Liver (tissue), 9 donors: ENCODE measurements around the gene PROCA1. TPM values are rescaled to one million over a fixed set of nuclear protein-coding genes. Genes with fewer than 3 reads are reported as not detected.

Experiments
- DNase-seq: peaks from one replicate; pipeline ENCODE4 v3.0.0-alpha.2; 2017; ENCODE audit warnings: low spot score
- H3K27ac ChIP-seq, 2 donors: one replicate each; pipeline ENCODE4 v1.7.0; 2013; ENCODE audit warnings: inconsistent platforms in 2 of 2, low read length in 2 of 2, control low read depth in 1 of 2, low read depth in 1 of 2, mild to moderate bottlenecking in 1 of 2
- H3K27me3 ChIP-seq, 4 donors: one replicate each; pipeline versions ENCODE4 v1.6.1 to v1.7.0; 2013; ENCODE audit warnings: low read length in 3 of 4, inconsistent platforms in 1 of 4, mild to moderate bottlenecking in 1 of 4, moderate library complexity in 1 of 4; ENCODE audit not compliant: control insufficient read depth in 4 of 4, insufficient read depth in 4 of 4
- H3K36me3 ChIP-seq, 4 donors: one replicate each; pipeline versions ENCODE4 v1.6.1 to v1.7.0; 2013; ENCODE audit warnings: low read length in 3 of 4, mild to moderate bottlenecking in 3 of 4, low read depth in 1 of 4, moderate library complexity in 1 of 4; ENCODE audit not compliant: control insufficient read depth in 4 of 4, insufficient read depth in 3 of 4
- H3K4me1 ChIP-seq, 4 donors: one replicate each; pipeline versions ENCODE4 v1.6.1 to v1.7.0; 2013; ENCODE audit warnings: low read length in 3 of 4, mild to moderate bottlenecking in 3 of 4, moderate library complexity in 1 of 4; ENCODE audit not compliant: control insufficient read depth in 4 of 4, insufficient read depth in 4 of 4
- H3K4me3 ChIP-seq, 3 donors: one replicate each; pipeline versions ENCODE4 v1.6.1 to v1.7.0; 2013; ENCODE audit warnings: low read length in 3 of 3, control low read depth in 1 of 3, low read depth in 1 of 3, mild to moderate bottlenecking in 1 of 3
- H3K9ac ChIP-seq, 2 donors: one replicate each; pipeline ENCODE4 v1.7.0; 2013; ENCODE audit warnings: low read length in 2 of 2, mild to moderate bottlenecking in 2 of 2, moderate library complexity in 2 of 2, control low read depth in 1 of 2, low read depth in 1 of 2
- H3K9me3 ChIP-seq, 4 donors: one replicate each; pipeline versions ENCODE4 v1.6.1 to v1.7.0; 2013; ENCODE audit warnings: low read length in 3 of 4; ENCODE audit not compliant: control insufficient read depth in 4 of 4
- ATF3 ChIP-seq: IDR thresholded peaks from 2 replicates; pipeline ENCODE4 v1.6.1; 2016; ENCODE audit warnings: antibody characterized with exemption
- EGR1 ChIP-seq, 2 donors: IDR thresholded peaks; 2 replicates each; pipeline ENCODE4 v1.6.1; 2016 to 2018; ENCODE audit warnings: antibody characterized with exemption in 2 of 2, low read depth in 2 of 2
- FOXA1 ChIP-seq: IDR thresholded peaks from 2 replicates; pipeline ENCODE4 v1.6.1; 2016; ENCODE audit warnings: antibody characterized with exemption
- FOXA2 ChIP-seq: IDR thresholded peaks from 2 replicates; pipeline ENCODE4 v1.6.1; 2016; ENCODE audit warnings: antibody characterized with exemption
- GABPA ChIP-seq, 2 donors: IDR thresholded peaks in 1 of 2; conservative IDR thresholded peaks in 1 of 2; 2 replicates each; pipeline ENCODE4 v1.6.1; 2016; ENCODE audit warnings: antibody characterized with exemption in 2 of 2, mild to moderate bottlenecking in 1 of 2, moderate library complexity in 1 of 2
- HNF4A ChIP-seq, 2 donors: conservative IDR thresholded peaks; 2 replicates each; pipeline ENCODE4 v1.6.1; 2016; ENCODE audit warnings: antibody characterized with exemption in 2 of 2, mild to moderate bottlenecking in 2 of 2
- HNF4G ChIP-seq: IDR thresholded peaks from 2 replicates; pipeline ENCODE4 v1.6.1; 2016; ENCODE audit warnings: antibody characterized with exemption
- JUND ChIP-seq, 2 donors: IDR thresholded peaks; 2 replicates each; pipeline ENCODE4 v1.6.1; 2016; ENCODE audit warnings: antibody characterized with exemption in 2 of 2
- MAX ChIP-seq: IDR thresholded peaks from 2 replicates; pipeline ENCODE4 v1.6.1; 2016; ENCODE audit warnings: antibody characterized with exemption
- NR2F2 ChIP-seq: IDR thresholded peaks from 2 replicates; pipeline ENCODE4 v1.6.1; 2016; ENCODE audit warnings: antibody characterized with exemption
- RAD21 ChIP-seq, 2 donors: IDR thresholded peaks; 2 replicates each; pipeline ENCODE4 v1.6.1; 2016; ENCODE audit warnings: antibody characterized with exemption in 2 of 2, mild to moderate bottlenecking in 2 of 2
- RXRA ChIP-seq, 2 donors: IDR thresholded peaks; 2 replicates each; pipeline ENCODE4 v1.6.1; 2017 to 2018; ENCODE audit warnings: antibody characterized with exemption in 2 of 2, mild to moderate bottlenecking in 1 of 2
- SP1 ChIP-seq: IDR thresholded peaks from 2 replicates; pipeline ENCODE4 v1.6.1; 2018; ENCODE audit warnings: antibody characterized with exemption, mild to moderate bottlenecking
- TAF1 ChIP-seq: conservative IDR thresholded peaks from 2 replicates; pipeline ENCODE4 v1.6.1; 2016; ENCODE audit warnings: antibody characterized with exemption, mild to moderate bottlenecking
- YY1 ChIP-seq: IDR thresholded peaks from 2 replicates; pipeline ENCODE4 v1.6.1; 2016; ENCODE audit warnings: antibody characterized with exemption, mild to moderate bottlenecking
- ZBTB33 ChIP-seq: IDR thresholded peaks from 2 replicates; pipeline ENCODE4 v1.6.1; 2016; ENCODE audit warnings: antibody characterized with exemption
- WGBS: extraction: QIAGEN DNeasy Blood & Tissue Kit; methylation state at CpG from one replicate; pipeline ENCODE4 v1.1.7; 2013; 5-methylcytosine and 5-hydroxymethylcytosine counted together
- polyA plus RNA-seq, 2 donors: library from polyadenylated mRNA; stranded (reverse) in 1 of 2; unstranded in 1 of 2; fragments of 200-250 nt in 1 of 2; fragments of >200 nt in 1 of 2; fragmentation: Nextera tagmentation in 1 of 2; extraction: Ambion mirVana in 1 of 2; gene quantifications; one replicate each; pipeline versions ENCODE4 v1.2.1 to v1.2.3, GENCODE V29; 2013 to 2015
- total RNA-seq, 2 donors: library from RNA; depleted of rRNA; stranded (reverse); fragments of >200 nt; gene quantifications; one replicate each; pipeline ENCODE4 v1.2.3, GENCODE V29; 2014
- TF ChIP-seq, protein P1 (sequence below): IDR thresholded peaks from 2 replicates; pipeline ENCODE4 v1.6.1; 2016; ENCODE audit warnings: antibody characterized with exemption, mild to moderate bottlenecking
- TF ChIP-seq, protein P2 (sequence below): fragments of 150-350 bp; IDR thresholded peaks from 2 replicates; pipeline ENCODE4 v1.5.1; 2017; ENCODE audit warnings: improper control_type of control experiment, low read depth, low read length; ENCODE audit not compliant: missing input control
- donor health status: healthy.
- donor health status: healthy.
- donor health status: healthy.
- donor health status: healthy.
- donor health status: healthy.

The PROCA1 gene
- total and polyA plus RNA-seq, 4 donors = 0.16 to 0.65 (median 0.35) TPM

DNA sequence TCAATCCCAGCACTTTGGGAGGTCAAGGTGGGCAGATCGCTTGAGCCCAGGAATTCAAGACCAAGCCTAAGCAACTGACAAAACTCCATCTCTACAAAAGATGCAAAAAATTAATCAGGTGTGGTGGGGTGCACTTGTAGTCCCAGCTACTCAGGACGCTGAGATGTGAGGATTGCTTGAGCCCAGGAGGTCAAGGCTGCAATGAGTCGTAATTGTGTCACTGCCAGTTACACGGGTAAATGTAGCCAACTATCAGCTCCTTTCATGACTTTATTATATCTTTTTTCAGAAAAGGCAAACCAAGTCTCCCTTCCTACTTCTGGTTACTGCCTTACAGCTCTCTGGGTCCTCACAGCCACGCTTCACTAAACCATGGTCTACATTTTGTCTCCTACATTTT is 53.9 kb downstream of the PROCA1 start:
- Histone ChIP-seq H3K9ac (no peak overlapping the region), H3K4me1 (peaks cover 0 to 15% (median 11%) of the 10 kb centered on the region in 4 donors), H3K27ac (no peak overlapping the region), H3K9me3 (no peaks in the 10 kb centered on the region), H3K36me3 (peaks cover 6 to 12% (median 11%) of the 10 kb centered on the region in 4 donors), H3K4me3 (no peak overlapping the region), H3K27me3 (no peaks in the 10 kb centered on the region)
- TF ChIP-seq EGR1 (IDR thresholded peaks at IDR 0.05; ENCODE audit: low read depth in 2 of 2) = no peak
- TF ChIP-seq HNF4G = no peak
- TF ChIP-seq HNF4A (conservative IDR thresholded peaks at IDR 0.05) = no peak
- no peak for TF ChIP-seq GABPA (IDR thresholded peaks at IDR 0.05 in 1 of 2, conservative IDR thresholded peaks at IDR 0.05 in 1 of 2)
- no peak for TF ChIP-seq JUND (IDR thresholded peaks at IDR 0.05)
- no peak for TF ChIP-seq ATF3
- no peak for TF ChIP-seq FOXA1
- TF ChIP-seq ZBTB33 = no peak
- TF ChIP-seq TAF1 = no peak
- TF ChIP-seq SP1 = no peak
- no peak for TF ChIP-seq RAD21 (IDR thresholded peaks at IDR 0.05)
- TF ChIP-seq MAX = no peak
- no peak for TF ChIP-seq YY1
- TF ChIP-seq, protein P1, sequence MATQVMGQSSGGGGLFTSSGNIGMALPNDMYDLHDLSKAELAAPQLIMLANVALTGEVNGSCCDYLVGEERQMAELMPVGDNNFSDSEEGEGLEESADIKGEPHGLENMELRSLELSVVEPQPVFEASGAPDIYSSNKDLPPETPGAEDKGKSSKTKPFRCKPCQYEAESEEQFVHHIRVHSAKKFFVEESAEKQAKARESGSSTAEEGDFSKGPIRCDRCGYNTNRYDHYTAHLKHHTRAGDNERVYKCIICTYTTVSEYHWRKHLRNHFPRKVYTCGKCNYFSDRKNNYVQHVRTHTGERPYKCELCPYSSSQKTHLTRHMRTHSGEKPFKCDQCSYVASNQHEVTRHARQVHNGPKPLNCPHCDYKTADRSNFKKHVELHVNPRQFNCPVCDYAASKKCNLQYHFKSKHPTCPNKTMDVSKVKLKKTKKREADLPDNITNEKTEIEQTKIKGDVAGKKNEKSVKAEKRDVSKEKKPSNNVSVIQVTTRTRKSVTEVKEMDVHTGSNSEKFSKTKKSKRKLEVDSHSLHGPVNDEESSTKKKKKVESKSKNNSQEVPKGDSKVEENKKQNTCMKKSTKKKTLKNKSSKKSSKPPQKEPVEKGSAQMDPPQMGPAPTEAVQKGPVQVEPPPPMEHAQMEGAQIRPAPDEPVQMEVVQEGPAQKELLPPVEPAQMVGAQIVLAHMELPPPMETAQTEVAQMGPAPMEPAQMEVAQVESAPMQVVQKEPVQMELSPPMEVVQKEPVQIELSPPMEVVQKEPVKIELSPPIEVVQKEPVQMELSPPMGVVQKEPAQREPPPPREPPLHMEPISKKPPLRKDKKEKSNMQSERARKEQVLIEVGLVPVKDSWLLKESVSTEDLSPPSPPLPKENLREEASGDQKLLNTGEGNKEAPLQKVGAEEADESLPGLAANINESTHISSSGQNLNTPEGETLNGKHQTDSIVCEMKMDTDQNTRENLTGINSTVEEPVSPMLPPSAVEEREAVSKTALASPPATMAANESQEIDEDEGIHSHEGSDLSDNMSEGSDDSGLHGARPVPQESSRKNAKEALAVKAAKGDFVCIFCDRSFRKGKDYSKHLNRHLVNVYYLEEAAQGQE = no peak
- no peak for TF ChIP-seq NR2F2
- TF ChIP-seq, protein P2, sequence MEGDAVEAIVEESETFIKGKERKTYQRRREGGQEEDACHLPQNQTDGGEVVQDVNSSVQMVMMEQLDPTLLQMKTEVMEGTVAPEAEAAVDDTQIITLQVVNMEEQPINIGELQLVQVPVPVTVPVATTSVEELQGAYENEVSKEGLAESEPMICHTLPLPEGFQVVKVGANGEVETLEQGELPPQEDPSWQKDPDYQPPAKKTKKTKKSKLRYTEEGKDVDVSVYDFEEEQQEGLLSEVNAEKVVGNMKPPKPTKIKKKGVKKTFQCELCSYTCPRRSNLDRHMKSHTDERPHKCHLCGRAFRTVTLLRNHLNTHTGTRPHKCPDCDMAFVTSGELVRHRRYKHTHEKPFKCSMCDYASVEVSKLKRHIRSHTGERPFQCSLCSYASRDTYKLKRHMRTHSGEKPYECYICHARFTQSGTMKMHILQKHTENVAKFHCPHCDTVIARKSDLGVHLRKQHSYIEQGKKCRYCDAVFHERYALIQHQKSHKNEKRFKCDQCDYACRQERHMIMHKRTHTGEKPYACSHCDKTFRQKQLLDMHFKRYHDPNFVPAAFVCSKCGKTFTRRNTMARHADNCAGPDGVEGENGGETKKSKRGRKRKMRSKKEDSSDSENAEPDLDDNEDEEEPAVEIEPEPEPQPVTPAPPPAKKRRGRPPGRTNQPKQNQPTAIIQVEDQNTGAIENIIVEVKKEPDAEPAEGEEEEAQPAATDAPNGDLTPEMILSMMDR = no peak
- TF ChIP-seq RXRA (IDR thresholded peaks at IDR 0.05) = no peak
- TF ChIP-seq FOXA2 = no peak
- no peak for DNase-seq
- 90% methylated on average over 5 of the region's 5 CpGs for WGBS
